ENCODE measurements around the gene ANKDD1B.

Gene ANKDD1B

DNA sequence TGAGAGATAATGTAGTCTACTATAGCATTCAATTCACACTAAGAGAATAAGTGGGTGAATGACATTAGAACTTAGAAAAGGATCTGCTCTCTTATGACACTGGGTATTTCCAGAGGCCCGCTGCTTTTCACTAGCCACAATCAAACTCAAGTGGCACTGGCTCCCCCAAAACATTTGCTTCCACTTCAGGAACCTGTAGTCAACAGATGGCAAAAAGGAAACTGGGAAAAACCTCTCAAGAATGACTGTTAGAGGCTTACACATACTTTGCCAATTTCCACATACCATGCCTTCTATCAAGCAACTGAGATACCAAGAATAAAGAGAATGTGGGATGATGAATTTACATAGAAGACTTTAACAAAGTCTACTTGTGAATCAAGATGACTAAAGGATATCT lies 94.8 kb downstream of the ANKDD1B start:
- no peak for DNase-seq (ENCODE audit: low read depth in 2 of 2)

DNA sequence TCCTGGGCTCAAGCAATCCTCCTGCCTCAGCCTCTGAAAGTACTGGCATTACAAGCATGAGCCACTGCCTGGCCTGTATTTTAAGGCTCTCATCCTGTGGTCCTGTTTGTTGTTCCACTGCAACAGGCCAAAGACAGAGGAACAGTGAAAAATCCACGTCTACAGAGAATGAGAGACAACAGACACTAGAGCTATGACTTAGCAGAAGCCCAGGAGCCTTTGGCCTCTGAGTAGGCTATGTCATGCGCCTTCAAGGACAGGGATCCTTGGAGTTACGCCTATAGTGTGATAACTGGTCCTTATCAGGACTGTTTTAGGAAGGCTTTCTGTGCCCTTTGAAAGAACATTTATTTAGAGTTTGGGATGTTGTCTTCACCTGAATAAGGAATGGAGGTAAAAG lies 95.5 kb downstream of the ANKDD1B start:
- no peak for DNase-seq (ENCODE audit: low read depth in 2 of 2)

DNA sequence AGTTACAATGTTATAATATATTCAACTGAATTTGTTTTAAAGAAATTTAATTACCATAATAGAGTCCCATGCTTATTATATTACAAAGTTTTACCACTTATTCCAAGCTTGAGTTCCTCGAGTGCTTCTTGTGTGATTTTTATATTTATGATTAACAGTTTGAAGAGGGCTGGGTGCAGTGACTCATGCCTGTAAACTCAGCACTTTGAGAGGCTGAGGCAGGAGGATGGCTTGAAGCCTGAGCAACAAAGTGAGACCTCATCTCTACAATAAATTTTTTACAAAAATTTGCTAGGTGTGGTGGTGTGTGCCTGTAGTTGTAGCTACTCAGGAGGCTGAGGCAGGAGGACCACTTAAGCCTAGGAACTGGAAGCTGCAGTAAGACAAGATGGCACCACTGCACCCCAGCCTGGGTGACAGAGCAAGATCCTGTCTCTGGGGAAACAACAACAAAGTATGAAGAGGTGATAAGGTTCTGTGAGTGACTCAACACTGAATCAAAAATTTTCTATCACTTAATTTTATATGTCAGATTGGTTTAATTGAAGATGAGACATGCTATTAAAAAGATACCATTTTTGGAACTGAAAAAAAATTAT lies 96.8 kb downstream of the ANKDD1B start:
- no peak for DNase-seq (ENCODE audit: low read depth in 2 of 2)

DNA sequence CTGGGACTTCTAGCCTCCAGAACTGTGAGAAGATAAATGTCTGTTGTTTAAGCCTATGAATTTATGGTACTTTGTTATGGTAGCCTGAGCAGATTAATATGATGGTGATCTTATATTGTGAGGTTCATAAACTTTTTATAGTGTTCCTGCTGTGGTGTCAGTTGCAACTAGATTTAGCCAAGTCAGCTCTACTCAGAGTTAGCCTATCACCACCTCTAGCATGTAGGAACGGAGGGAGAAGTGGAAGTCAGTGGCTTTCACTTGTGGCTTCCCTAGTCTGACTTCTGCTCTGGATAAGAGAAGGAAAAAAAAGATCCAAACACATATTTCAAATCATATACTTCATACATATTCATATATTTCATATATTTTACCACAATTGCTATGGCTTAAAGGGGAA lies 99.4 kb downstream of the ANKDD1B start:
- DNase-seq (ENCODE audit: low read depth in 2 of 2) = no peak

DNA sequence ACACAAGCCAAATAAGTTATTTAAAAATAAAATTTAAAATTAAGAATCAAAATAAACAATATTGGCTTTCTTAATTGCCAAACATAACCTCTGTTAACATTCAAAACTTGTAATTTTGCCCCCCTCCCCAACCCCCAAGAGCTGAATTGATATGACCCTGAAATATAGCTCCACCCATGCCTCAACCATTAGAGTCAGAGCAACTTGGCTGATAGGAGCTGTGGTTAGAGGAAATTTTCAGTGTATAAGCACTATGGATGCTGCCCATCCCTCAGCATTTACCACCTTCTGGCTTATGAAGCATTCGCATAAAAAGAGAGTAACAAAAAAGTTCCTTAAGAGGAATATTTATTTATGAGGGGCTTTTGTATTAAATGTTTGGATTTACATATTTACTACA lies 99.9 kb downstream of the ANKDD1B start:
- DNase-seq (ENCODE audit: low read depth in 2 of 2) = no peak

DNA sequence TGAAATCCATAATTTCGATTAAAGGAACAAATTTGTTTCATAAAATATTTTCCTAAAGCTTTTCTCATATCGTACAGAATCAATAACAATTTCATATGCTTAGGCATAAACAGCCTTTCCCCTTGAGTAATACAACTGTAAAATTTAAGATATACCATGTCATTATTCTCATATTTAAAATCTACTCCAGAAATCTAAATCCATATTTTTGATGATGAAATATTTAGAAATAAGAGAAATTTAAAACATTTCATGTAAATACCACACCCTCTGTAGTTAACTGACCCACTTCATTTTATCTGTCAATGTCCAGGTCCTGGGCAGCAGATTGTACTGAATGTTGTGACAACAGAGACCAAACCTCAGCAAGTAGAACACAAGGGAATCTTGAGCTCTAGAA lies 100.8 kb downstream of the ANKDD1B start:
- no peak for DNase-seq (ENCODE audit: low read depth in 2 of 2)

DNA sequence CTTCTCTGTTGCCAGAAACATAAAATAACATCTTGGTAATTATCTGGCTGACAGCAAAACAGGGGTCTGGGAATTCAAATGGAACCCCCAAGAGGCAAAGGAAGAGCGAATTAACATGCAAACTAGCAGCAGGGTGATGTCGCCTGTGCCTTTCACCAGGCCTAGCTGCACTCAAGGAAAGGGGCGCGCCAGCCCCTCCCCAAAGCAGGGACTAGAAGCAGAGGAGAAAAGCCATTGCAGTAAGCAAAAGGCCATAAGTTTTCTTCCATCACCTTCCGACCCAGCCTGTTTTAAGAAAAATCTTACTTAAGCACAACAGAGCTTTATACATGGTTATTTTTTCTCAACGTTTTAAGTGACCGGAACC lies 105.4 kb downstream of the ANKDD1B start:
- DNase-seq (ENCODE audit: low read depth in 2 of 2) = no peak

DNA sequence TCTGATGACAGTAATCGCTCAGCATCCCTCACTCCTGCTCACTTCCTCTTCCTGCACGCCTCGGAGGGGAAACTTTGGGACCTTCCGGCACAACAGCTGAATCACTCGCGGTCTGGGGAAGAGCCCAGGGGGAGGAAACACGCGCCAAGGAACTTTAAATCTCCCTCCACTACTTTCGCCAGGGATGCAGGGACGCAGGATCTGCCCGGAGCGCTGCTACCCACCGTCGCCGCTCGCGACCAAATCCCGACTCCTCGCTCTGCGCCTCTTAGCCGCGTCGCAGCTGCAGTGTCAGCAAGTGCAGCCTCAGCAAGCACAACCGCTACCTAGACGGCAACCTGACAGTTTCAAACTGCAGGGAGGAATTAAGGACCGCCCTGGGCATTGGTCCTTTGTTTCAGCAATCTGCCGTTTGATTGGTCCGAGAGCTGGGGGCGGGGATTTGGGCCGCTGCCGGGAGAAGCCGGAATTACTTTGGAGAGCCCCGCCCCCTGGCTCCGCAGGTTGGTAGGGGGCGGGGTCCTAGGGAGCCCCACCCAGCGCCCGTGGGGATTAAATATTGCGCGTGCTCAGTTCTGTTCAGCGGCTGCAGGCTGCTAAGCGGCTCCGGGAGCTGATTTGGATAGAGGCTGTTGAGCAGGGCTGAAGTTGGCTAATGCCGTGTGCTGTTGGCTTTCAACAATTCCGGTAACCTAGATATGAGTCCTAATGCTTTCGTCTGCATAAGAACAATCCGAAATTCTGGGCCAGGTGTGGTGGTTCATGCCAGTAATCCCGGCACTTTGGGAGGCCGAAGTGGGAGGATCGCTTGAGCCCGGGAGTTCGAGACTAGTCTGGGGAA lies 106.0 kb downstream of the ANKDD1B start, which contains the start of gene POC5:
TSS of gene POC5 (minus strand) at position 356 of the 841 bp plus-strand sequence. CDS start 4,500 bp downstream, outside the sequence.
- peak; percentile 94 to 96 for DNase-seq (ENCODE audit: low read depth in 2 of 2)

DNA sequence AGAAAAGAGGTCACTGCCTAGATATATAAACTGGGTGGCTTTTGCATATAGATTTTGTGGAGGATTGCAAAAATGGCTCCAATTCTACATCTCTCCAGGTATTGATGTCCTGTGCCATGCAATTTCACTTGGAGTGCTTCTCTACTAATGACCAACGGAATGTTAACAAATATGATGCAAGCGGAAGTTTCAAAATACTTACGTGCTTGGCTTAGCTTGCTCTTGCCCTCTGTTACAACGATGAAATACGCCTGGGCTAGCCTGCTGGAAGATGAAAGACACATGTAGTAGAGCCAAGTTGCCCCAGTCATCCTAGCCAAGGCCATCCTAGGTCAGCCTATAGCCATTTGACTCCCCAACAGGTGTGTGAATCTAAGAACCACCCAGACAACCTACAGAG lies 109.6 kb downstream of the ANKDD1B start:
- DNase-seq (ENCODE audit: low read depth in 2 of 2) = no peak
